Lower leg skin (tissue), 3 donors: Measurements from ENCODE around the gene IL23R.

Experiments used
- CTCF ChIP-seq, 3 donors: fragments of 450-650 bp; IDR thresholded peaks; one replicate each; pipeline ENCODE4 v1.5.1; 2016; ENCODE audit warnings: antibody characterized with exemption in 3 of 3, mild to moderate bottlenecking in 3 of 3, moderate library complexity in 2 of 3
- POLR2A ChIP-seq, 2 donors: fragments of 450-650 bp; IDR thresholded peaks; one replicate each; pipeline ENCODE4 v1.6.1; 2016 to 2017; ENCODE audit warnings: antibody characterized with exemption in 2 of 2, mild to moderate bottlenecking in 1 of 2, moderate library complexity in 1 of 2

GRCh38 chr1:67130673-67131072 is 35.6 kb upstream of the IL23R start:
- no peak for TF ChIP-seq CTCF (IDR thresholded peaks at IDR 0.05)
- TF ChIP-seq POLR2A (IDR thresholded peaks at IDR 0.05): no peak
